Endothelial cell of umbilical vein (primary cell): ENCODE results near the gene FANCI. TPM values are rescaled to one million over a fixed set of nuclear protein-coding genes. Genes with fewer than 3 reads are reported as not detected.

ENCODE experiments used
- BruUV-seq: library from RNA; stranded (reverse); fragments of 400-500 nt; replicated peaks from 2 replicates; lab custom pipeline; 2021; lab: Mats Ljungman, UMichigan
- CTCF ChIA-PET: fragments of 300-600, 350-600 bp; sonication (Branson Sonifier 250); formaldehyde crosslinking; loops from one replicate; lab custom pipeline; 2021; ENCODE audit warnings: antibody characterized with exemption, inconsistent platforms; lab: Charles Lee
- POLR2A ChIA-PET: fragments of 300-600, 350-600 bp; sonication (Branson Sonifier 250); formaldehyde crosslinking; loops from one replicate; lab custom pipeline; 2021; ENCODE audit warnings: antibody characterized with exemption, inconsistent platforms; lab: Charles Lee
- DNase-seq: peaks from one replicate; pipeline ENCODE4 v3.0.0-alpha.2; 2011; ENCODE audit warnings: low read depth, low spot score
- FAIRE-seq: peaks from 2 replicates; lab custom pipeline; 2011; peaks lifted over from hg19 to GRCh38; lab: Jason Lieb, UNC
- H2AFZ ChIP-seq: 2 replicates; pipeline ENCODE4 v1.6.0; 2012; ENCODE audit warnings: low read depth, low read length, control low read depth, inconsistent platforms
- H3K27ac ChIP-seq: 2 replicates; pipeline ENCODE4 v1.5.1; 2011; ENCODE audit warnings: low read depth, mild to moderate bottlenecking, control low read depth, low read length, moderate library complexity; ENCODE audit not compliant: insufficient read depth
- H3K27me3 ChIP-seq, 2 experiments: 2 replicates each; pipeline versions ENCODE4 v1.6.0 to v1.6.1; 2011; ENCODE audit warnings: low read length in 2 of 2, mixed read lengths in 1 of 2; ENCODE audit not compliant: control insufficient read depth in 2 of 2, insufficient read depth in 2 of 2
- H3K36me3 ChIP-seq, 2 experiments: 2 replicates in 1 of 2; 3 replicates in 1 of 2; pipeline ENCODE4 v1.5.1; 2011; ENCODE audit warnings: low read length in 2 of 2, mild to moderate bottlenecking in 1 of 2, moderate library complexity in 1 of 2; ENCODE audit not compliant: control insufficient read depth in 2 of 2, insufficient read depth in 2 of 2; ENCODE audit errors: extremely low read depth in 1 of 2
- H3K4me1 ChIP-seq: 3 replicates; pipeline ENCODE4 v1.5.1; 2011; ENCODE audit warnings: mild to moderate bottlenecking, low read length; ENCODE audit not compliant: control insufficient read depth, insufficient read depth; ENCODE audit errors: extremely low read depth
- H3K4me2 ChIP-seq: 2 replicates; pipeline ENCODE4 v1.6.1; 2011; ENCODE audit warnings: low read length, control low read depth, mixed read lengths; ENCODE audit not compliant: insufficient read depth
- H3K4me3 ChIP-seq, 3 experiments: fragments of 200-600 bp in 1 of 3; sonication (generic), shearing (Covaris generic) in 1 of 3; replicated peaks in 1 of 3; 2 replicates each; pipeline ENCODE4 v1.5.1; 2011 to 2016; ENCODE audit warnings: control low read depth in 3 of 3, low read length in 3 of 3, mild to moderate bottlenecking in 2 of 3, inconsistent platforms in 1 of 3, low read depth in 1 of 3, moderate library complexity in 1 of 3; ENCODE audit not compliant: insufficient read depth in 1 of 3
- H3K79me2 ChIP-seq: 2 replicates; pipeline ENCODE4 v1.6.0; 2012; ENCODE audit warnings: low read length, inconsistent platforms; ENCODE audit not compliant: control insufficient read depth, insufficient read depth
- H3K9ac ChIP-seq: replicated peaks from 2 replicates; pipeline ENCODE3; 2011; ENCODE audit warnings: low read length, control low read depth; ENCODE audit not compliant: insufficient read depth; ENCODE audit errors: extremely low read depth
- H3K9me1 ChIP-seq: replicated peaks from 3 replicates; pipeline ENCODE4 v1.6.0; 2011; ENCODE audit warnings: mild to moderate bottlenecking, low read length; ENCODE audit not compliant: control insufficient read depth, insufficient read depth; ENCODE audit errors: extremely low read depth
- H3K9me3 ChIP-seq: replicated peaks from 2 replicates; pipeline ENCODE4 v1.5.1; 2012; ENCODE audit warnings: low read length, inconsistent platforms; ENCODE audit not compliant: control insufficient read depth, insufficient read depth
- H4K20me1 ChIP-seq: replicated peaks from 2 replicates; pipeline ENCODE3; 2011; ENCODE audit warnings: mild to moderate bottlenecking, low read length; ENCODE audit not compliant: control insufficient read depth, insufficient read depth; ENCODE audit errors: extremely low read depth
- EZH2 ChIP-seq: IDR thresholded peaks from 2 replicates; pipeline ENCODE4 v1.6.1; 2012; ENCODE audit warnings: borderline replicate concordance, low read depth, mild to moderate bottlenecking, moderate library complexity, low read length, inconsistent platforms; ENCODE audit not compliant: severe bottlenecking
- FOS ChIP-seq: IDR thresholded peaks from 2 replicates; pipeline ENCODE4 v1.6.1; 2011; ENCODE audit warnings: mild to moderate bottlenecking, low read length, moderate library complexity, borderline replicate concordance; ENCODE audit not compliant: insufficient read depth
- GATA2 ChIP-seq: IDR thresholded peaks from 2 replicates; pipeline ENCODE4 v1.7.0; 2011; ENCODE audit warnings: low read depth, mild to moderate bottlenecking, moderate library complexity, mixed read lengths, low read length; ENCODE audit not compliant: insufficient read length, insufficient read depth
- JUN ChIP-seq: IDR thresholded peaks from 2 replicates; pipeline ENCODE4 v1.6.1; 2011; ENCODE audit warnings: borderline replicate concordance, low read depth; ENCODE audit not compliant: insufficient read length, insufficient read depth
- MAX ChIP-seq: IDR thresholded peaks from 2 replicates; pipeline ENCODE4 v1.6.1; 2011; ENCODE audit not compliant: insufficient read depth, insufficient read length
- MYC ChIP-seq: IDR thresholded peaks from one replicate; pipeline ENCODE4 v1.6.1; 2011; ENCODE audit warnings: mild to moderate bottlenecking, low read depth, low read length
- POLR2A ChIP-seq: IDR thresholded peaks from 2 replicates; pipeline ENCODE4 v1.6.1; 2012; ENCODE audit warnings: low read depth, mild to moderate bottlenecking, control low read depth, low read length
- POLR2AphosphoS5 ChIP-seq: IDR thresholded peaks from 2 replicates; pipeline ENCODE4 v1.6.1; 2012; ENCODE audit warnings: low read depth, mild to moderate bottlenecking, control low read depth, low read length, moderate library complexity; ENCODE audit not compliant: insufficient read depth
- dilution Hi-C: fragments of 300-500 bp; cut with MboI; formaldehyde crosslinking; loops from one replicate; pipeline ENCODE4 v1.15.0; 2019; ENCODE audit warnings: low sequenced_read_pairs; ENCODE audit not compliant: extremely low pct_ligation_motif_present
- intact Hi-C: fragments of 100-400 bp; cut with micrococcal nuclease; formaldehyde crosslinking; loops from one replicate; pipeline ENCODE4 v1.10.0; 2022
- polyA plus RNA-seq, 4 experiments: library from polyadenylated mRNA; depleted of rRNA in 3 of 4; stranded (reverse) in 3 of 4; unstranded in 1 of 4; fragments of >200 nt; gene quantifications; 2 replicates each; pipeline versions ENCODE4 v1.2.1 to v1.2.3, GENCODE V29; 2011 to 2012; ENCODE audit warnings: missing spikeins in 1 of 4
- total RNA-seq: library from RNA; stranded (reverse); gene quantifications from 2 replicates; pipeline ENCODE4 v1.2.3, GENCODE V29; 2021
- TF ChIP-seq, protein P1 (sequence below), 2 donors: IDR thresholded peaks; 1 replicate in 1 of 2; 2 replicates in 1 of 2; pipeline ENCODE4 v1.5.1; 2011; ENCODE audit warnings: low read length in 2 of 2, mild to moderate bottlenecking in 2 of 2, moderate library complexity in 2 of 2, control low read depth in 1 of 2, inconsistent platforms in 1 of 2, low read depth in 1 of 2; ENCODE audit not compliant: insufficient read depth in 1 of 2; ENCODE audit errors: extremely low read depth in 1 of 2

Gene FANCI
- total and polyA plus RNA-seq, 2 donors (not counting 3 experiments of a cell fraction or from before 2014, with no cell fraction given), result 10.8 to 74.7 TPM

DNA sequence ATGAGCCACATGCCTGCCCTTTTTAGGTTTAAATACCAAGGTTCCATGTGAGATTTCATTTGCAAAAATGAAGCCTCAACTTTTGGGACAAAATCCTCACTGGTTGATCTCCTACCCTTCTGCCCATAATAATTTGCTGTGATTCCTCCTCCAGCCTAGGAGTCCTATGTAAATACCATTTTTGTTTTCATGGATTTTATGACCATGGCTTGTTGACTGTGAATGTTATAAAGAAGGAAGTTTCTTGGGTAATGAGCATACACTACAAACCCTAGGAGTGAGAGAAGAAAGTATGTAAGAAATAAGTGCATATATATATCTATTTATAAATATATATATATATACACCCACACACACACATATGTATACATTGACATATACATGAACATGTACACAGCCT lies 35.5 kb upstream of the FANCI start:
- H2AFZ ChIP-seq, result no peak overlapping the region
- no peak for FAIRE-seq
- dilution Hi-C loops (no loop called here), intact Hi-C loops (no loop called here)
- peaks cover 2% of the 10 kb centered on the region for H3K4me1 ChIP-seq
- no peaks in the 10 kb centered on the region for H3K9me1 ChIP-seq
- no peaks in the 10 kb centered on the region for H3K36me3 ChIP-seq
- H3K27me3 ChIP-seq, result no peaks in the 10 kb centered on the region
- CTCF ChIA-PET, result no interaction called here
- no TSS peak for BruUV-seq
- H3K9me3 ChIP-seq, result no peaks in the 10 kb centered on the region
- POLR2A ChIA-PET, result no interaction called here
- H4K20me1 ChIP-seq, result no peaks in the 10 kb centered on the region
- no peak overlapping the region for H3K9ac ChIP-seq
- DNase-seq, result no peak
- no peak overlapping the region for H3K27ac ChIP-seq
- H3K4me2 ChIP-seq, result no peak overlapping the region
- no peaks in the 10 kb centered on the region for H3K79me2 ChIP-seq
- TF ChIP-seq, protein P1, sequence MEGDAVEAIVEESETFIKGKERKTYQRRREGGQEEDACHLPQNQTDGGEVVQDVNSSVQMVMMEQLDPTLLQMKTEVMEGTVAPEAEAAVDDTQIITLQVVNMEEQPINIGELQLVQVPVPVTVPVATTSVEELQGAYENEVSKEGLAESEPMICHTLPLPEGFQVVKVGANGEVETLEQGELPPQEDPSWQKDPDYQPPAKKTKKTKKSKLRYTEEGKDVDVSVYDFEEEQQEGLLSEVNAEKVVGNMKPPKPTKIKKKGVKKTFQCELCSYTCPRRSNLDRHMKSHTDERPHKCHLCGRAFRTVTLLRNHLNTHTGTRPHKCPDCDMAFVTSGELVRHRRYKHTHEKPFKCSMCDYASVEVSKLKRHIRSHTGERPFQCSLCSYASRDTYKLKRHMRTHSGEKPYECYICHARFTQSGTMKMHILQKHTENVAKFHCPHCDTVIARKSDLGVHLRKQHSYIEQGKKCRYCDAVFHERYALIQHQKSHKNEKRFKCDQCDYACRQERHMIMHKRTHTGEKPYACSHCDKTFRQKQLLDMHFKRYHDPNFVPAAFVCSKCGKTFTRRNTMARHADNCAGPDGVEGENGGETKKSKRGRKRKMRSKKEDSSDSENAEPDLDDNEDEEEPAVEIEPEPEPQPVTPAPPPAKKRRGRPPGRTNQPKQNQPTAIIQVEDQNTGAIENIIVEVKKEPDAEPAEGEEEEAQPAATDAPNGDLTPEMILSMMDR (IDR thresholded peaks at IDR 0.05; ENCODE audit: extremely low read depth in 1 of 2, insufficient read depth in 1 of 2, low read depth in 1 of 2, low read length in 2 of 2), result no peak
- TF ChIP-seq MAX (no peak), MYC (no peak), GATA2 (no peak), EZH2 (no peak), POLR2A (no peak), JUN (no peak), FOS (no peak), POLR2AphosphoS5 (no peak)
- H3K4me3 ChIP-seq, result no peak overlapping the region
